Effector memory CD4-positive, alpha-beta T cell (primary cell): ENCODE results near the gene OR51M1.
"Not testable (repeated sequence)": the region's sequence is repeated elsewhere in the genome, so short reads cannot be mapped to it uniquely, and the experiment has no call there.

ENCODE experiments used
- DNase-seq, 3 donors: peaks; one replicate each; pipeline ENCODE4 v3.0.0-alpha.2; 2020
- H3K27ac ChIP-seq: 2 replicates; pipeline ENCODE4 v1.7.0; 2013; ENCODE audit warnings: mild to moderate bottlenecking, low read length, moderate library complexity; ENCODE audit not compliant: insufficient read depth, poor library complexity, severe bottlenecking
- H3K27me3 ChIP-seq: replicated peaks from 2 replicates; pipeline ENCODE4 v1.7.0; 2013; ENCODE audit warnings: mild to moderate bottlenecking, low read length; ENCODE audit not compliant: insufficient read depth, control insufficient read depth, poor library complexity, severe bottlenecking
- H3K36me3 ChIP-seq: 2 replicates; pipeline ENCODE4 v1.7.0; 2013; ENCODE audit warnings: mild to moderate bottlenecking, low read length, moderate library complexity; ENCODE audit not compliant: control insufficient read depth, insufficient read depth
- H3K4me1 ChIP-seq: 2 replicates; pipeline ENCODE4 v1.7.0; 2013; ENCODE audit warnings: low read length, mild to moderate bottlenecking; ENCODE audit not compliant: control insufficient read depth, insufficient read depth, poor library complexity, severe bottlenecking
- H3K4me3 ChIP-seq: 2 replicates; pipeline ENCODE4 v1.7.0; 2013; ENCODE audit warnings: low read length, low read depth, mild to moderate bottlenecking; ENCODE audit not compliant: insufficient read depth, poor library complexity, severe bottlenecking
- H3K9me3 ChIP-seq: 2 replicates; pipeline ENCODE4 v1.7.0; 2013; ENCODE audit warnings: mild to moderate bottlenecking, low read length, moderate library complexity; ENCODE audit not compliant: control insufficient read depth

Gene OR51M1

GRCh38 chr11:5356031-5356430 is 27.6 kb upstream of the OR51M1 start:
- not testable (repeated sequence) for H3K27me3 ChIP-seq, H3K4me3 ChIP-seq, H3K36me3 ChIP-seq, DNase-seq, H3K27ac ChIP-seq, H3K9me3 ChIP-seq, H3K4me1 ChIP-seq

DNA sequence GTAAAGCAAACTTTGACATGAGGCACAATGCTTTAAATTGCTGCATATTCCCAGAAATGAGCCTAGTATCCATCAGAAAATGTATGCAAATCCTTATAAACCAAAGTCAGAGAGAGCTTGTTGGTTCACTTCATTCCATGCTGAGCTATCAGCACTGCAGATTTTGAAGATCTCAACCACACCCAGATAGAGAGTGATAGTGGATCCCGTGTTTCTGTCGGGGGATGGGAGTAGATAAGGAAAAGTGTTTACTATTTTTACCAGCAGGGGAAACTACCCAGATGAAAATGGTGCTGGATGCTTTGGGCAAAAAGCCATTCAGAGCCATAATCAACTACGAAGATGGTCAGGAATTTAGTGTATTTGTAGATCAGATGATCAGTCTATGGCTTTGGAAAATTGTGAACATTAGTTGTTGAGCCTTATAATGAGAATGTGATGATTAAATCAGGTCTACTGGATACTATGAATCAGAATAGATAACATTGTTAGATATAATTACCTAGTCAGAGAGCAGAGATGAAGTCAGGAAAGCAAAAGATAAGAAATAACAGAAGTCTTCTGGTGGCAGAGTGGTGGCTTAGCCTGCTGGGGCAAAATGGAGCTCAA is 21.5 kb upstream of the OR51M1 start:
- Histone ChIP-seq H3K36me3 (no peaks in the 10 kb centered on the region), H3K4me3 (no peak overlapping the region), H3K9me3 (no peaks in the 10 kb centered on the region), H3K27ac (no peak overlapping the region), H3K4me1 (no peaks in the 10 kb centered on the region), H3K27me3 (no peaks in the 10 kb centered on the region)
- DNase-seq = no peak

DNA sequence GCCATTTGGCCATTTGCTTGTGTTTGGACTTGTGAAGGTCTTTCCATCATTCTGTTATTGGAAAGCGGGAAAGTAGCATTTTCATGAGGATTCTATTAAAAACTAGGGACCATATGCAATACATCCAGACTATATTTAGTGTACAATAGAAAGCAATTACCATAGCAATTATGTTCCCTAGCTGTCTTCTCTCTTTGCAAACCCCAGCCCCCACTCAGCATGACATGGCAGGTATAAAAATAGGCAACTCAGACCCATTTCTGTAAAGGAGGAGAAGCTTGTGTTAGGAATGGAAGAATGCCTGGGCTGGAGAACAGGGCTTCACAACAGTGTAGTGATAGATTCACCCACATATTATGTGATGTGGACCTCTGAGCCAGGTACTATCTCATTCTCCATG is 19.9 kb upstream of the OR51M1 start:
- no peaks in the 10 kb centered on the region for H3K4me1 ChIP-seq
- no peaks in the 10 kb centered on the region for H3K36me3 ChIP-seq
- no peak overlapping the region for H3K4me3 ChIP-seq
- no peaks in the 10 kb centered on the region for H3K9me3 ChIP-seq
- DNase-seq = no peak
- H3K27me3 ChIP-seq = no peaks in the 10 kb centered on the region
- no peak overlapping the region for H3K27ac ChIP-seq

DNA sequence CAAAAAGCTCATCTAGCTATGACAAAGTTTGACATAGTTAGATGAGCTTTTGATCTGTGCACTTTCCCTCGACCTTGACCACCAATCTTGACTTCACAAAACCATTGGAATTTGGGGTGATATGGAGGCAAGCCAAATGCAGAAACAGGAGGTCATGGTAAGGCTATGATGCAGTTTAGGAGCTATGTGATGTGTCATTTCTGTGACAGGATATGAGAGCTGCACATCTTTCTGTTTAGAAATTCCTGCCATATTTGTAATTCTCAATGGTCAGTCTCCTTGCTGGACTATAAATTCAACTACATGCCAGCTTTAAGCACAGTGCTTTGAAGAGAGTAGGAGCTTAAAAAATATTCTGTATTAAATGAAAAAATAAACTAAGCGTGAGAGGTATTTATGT is 19.4 kb upstream of the OR51M1 start:
- H3K27ac ChIP-seq = no peak overlapping the region
- no peak for DNase-seq

GRCh38 chr11:5366365-5366764 is 17.2 kb upstream of the OR51M1 start:
- not testable (repeated sequence) for H3K27me3 ChIP-seq

More for the DNA sequence above, 19.4 kb upstream of the OR51M1 start:
- Histone ChIP-seq H3K9me3 (no peaks in the 10 kb centered on the region), H3K36me3 (no peaks in the 10 kb centered on the region), H3K4me1 (no peaks in the 10 kb centered on the region), H3K4me3 (no peak overlapping the region), H3K27me3 (no peaks in the 10 kb centered on the region)

GRCh38 chr11:5366856-5367255 is 16.8 kb upstream of the OR51M1 start:
- H3K27ac ChIP-seq = no peak overlapping the region
- no peaks in the 10 kb centered on the region for H3K27me3 ChIP-seq
- H3K4me1 ChIP-seq = no peaks in the 10 kb centered on the region
- H3K36me3 ChIP-seq = no peaks in the 10 kb centered on the region
- DNase-seq = no peak
- H3K9me3 ChIP-seq = no peaks in the 10 kb centered on the region
- no peak overlapping the region for H3K4me3 ChIP-seq

More at GRCh38 chr11:5366365-5366764, 17.2 kb upstream of the OR51M1 start:
- not testable (repeated sequence) for H3K4me1 ChIP-seq, H3K9me3 ChIP-seq, H3K36me3 ChIP-seq, H3K27ac ChIP-seq, DNase-seq, H3K4me3 ChIP-seq

DNA sequence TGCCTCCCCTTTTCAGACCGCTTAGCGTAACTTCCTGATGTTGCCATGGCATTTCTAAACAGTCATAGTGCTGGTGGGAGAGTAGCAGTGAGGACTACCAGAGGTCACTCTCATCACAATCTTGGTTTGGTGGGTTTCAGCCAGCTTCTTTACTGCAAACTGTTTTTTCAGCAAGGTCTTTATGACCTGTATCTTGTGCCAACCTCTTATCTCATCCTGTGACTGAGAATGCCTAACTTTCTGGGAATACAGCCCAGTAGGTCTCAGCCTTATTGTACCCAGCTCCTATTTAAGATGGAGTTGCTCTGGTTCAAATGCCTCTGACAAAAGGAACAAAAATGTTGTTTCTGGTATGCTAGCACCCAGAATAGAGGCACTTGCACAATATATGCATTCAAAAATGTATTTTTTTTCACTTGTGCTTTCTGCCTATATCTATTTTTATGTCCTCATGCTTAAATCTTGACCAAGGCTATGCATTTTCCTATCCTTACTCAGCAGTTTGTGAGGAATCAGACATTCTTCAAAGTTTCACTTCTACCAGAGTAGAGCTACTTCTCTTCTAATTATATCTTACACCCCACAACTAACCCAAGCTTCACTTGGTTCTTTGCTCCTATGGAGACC is 16.1 kb upstream of the OR51M1 start:
- no peak for DNase-seq
- H3K27ac ChIP-seq = no peak overlapping the region
- H3K27me3 ChIP-seq = no peaks in the 10 kb centered on the region
- no peaks in the 10 kb centered on the region for H3K36me3 ChIP-seq
- no peaks in the 10 kb centered on the region for H3K9me3 ChIP-seq
- H3K4me3 ChIP-seq = no peak overlapping the region
- no peaks in the 10 kb centered on the region for H3K4me1 ChIP-seq

DNA sequence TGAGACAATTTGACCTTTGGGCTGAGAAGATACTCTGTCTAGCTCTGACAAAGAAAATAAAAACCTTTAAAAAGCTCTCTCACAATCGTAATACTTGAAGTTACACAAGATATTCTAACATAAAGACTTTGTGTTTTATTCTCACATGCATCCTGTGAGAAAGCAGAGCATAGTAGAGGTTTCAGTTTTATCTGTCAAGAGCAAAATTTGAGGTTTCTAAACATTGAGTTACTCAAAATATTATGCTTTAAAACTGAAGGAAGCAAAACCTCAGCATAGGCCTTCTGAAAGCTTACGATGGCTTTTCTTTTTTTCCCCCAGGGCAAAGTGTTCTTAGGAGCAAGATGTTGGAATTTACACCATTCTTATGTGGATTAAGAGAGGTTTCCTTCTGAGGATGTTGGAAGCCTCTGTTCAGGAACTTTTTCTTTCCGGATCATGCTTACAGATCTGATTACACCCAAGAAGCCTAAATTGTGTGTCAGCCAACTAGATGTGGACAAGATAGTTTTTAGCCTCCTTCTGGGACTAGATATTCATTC is 15.0 kb upstream of the OR51M1 start:
- no peaks in the 10 kb centered on the region for H3K9me3 ChIP-seq
- H3K27ac ChIP-seq = no peak overlapping the region
- no peaks in the 10 kb centered on the region for H3K27me3 ChIP-seq
- H3K4me3 ChIP-seq = no peak overlapping the region
- no peaks in the 10 kb centered on the region for H3K4me1 ChIP-seq
- DNase-seq = no peak
- H3K36me3 ChIP-seq = no peaks in the 10 kb centered on the region

GRCh38 chr11:5369789-5370188 is 13.8 kb upstream of the OR51M1 start:
- Histone ChIP-seq H3K27me3 (no peaks in the 10 kb centered on the region), H3K27ac (no peak overlapping the region), H3K36me3 (no peaks in the 10 kb centered on the region), H3K4me3 (no peak overlapping the region), H3K4me1 (no peaks in the 10 kb centered on the region), H3K9me3 (no peaks in the 10 kb centered on the region)
- DNase-seq = no peak

DNA sequence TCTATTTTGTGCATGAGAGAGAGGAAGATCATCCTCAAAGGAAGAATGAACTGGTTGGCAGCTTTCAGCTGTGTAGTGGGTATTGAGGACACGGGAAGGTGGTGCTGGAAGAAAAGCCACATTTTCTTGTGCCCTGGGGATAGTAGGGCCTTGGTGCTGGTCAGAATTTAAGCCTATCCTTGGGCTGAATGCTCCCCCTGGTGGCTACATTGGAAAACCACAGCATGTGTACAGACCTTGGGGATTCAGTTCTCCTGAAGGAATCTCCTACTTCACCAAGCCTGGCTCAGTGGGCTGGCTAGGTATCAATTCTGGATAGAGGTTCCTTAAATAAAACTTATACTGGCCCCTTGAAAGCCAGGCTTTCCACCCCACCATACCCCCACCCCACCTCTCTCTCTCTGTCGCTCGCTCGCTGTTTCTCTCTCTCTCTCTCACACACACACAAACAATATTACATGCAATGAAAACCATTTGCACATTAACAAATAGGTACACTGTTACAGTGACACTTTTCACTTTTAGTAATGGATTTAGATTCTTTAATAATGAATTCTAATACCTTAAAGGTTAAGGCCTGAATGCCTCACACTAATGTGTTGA is 2.8 kb upstream of the OR51M1 start:
- Histone ChIP-seq H3K27me3 (no peaks in the 10 kb centered on the region), H3K4me3 (no peak overlapping the region), H3K9me3 (no peaks in the 10 kb centered on the region), H3K27ac (no peak overlapping the region), H3K4me1 (no peaks in the 10 kb centered on the region), H3K36me3 (no peaks in the 10 kb centered on the region)
- DNase-seq = no peak
